Measurements from ENCODE around the gene POMT2.
A peak's percentile ranks its signal among the peaks of the same experiment; 100 is the strongest.
"Not testable (repeated sequence)": the region's sequence is repeated elsewhere in the genome, so short reads cannot be mapped to it uniquely, and the experiment has no call there.

POMT2 gene

DNA sequence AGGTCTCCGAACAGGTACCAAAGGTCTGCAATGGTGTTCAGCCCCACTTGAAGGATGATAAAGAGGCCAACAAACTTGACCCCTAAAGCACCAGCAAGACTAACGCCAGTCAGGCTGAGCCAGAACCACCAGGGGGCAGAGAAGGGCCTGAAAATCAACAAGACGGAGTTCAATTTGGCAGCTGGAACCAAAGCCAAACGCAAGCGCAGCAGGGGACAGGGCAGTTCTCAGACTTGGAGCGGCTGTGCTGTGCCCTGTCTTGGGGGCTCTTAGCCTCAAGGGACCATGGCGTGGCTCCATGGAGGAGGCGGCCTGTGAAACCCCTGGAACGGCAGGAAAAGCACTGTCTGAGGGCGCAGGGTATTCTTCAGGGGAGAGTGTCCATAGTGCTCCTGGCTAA, 19.6 kb downstream of the POMT2 start:
- peak; percentile 40 to 47 for DNase-seq (ENCODE audit: low read depth in 2 of 2)

- DNase-seq (ENCODE audit: low read depth in 2 of 2) = no peak
Measured at GRCh38 chr14:77299771-77300170, 20.9 kb downstream of the POMT2 start.

- DNase-seq (ENCODE audit: low read depth in 2 of 2) = no peak
Measured at GRCh38 chr14:77296906-77297305, 23.8 kb downstream of the POMT2 start.

- no peak for DNase-seq (ENCODE audit: low read depth in 2 of 2)
Measured at GRCh38 chr14:77296155-77296554, 24.5 kb downstream of the POMT2 start.

DNA sequence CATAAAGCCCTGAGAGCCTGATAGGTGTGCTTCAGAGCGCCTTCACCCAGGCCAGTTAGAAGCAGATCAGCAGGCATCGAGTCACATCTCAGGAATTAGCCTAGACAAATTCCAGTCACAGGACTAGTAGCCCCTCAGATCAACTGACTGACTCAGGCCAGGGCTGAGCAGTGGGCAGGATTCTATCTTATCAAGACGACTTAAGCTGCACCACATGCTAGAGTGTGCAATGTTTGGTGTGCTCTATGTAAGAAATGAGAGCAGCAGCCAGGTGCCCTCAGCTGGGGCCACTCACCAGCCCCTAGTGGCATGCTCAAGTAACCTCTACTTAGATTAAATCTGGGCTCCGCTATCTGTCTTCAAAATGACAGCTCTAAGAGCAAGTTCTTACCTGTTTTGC, 30.0 kb downstream of the POMT2 start:
- DNase-seq (ENCODE audit: low read depth in 2 of 2) = no peak

GRCh38 chr14:77286576-77286975, 34.1 kb downstream of the POMT2 start:
- no peak for DNase-seq (ENCODE audit: low read depth in 2 of 2)

GRCh38 chr14:77284466-77284865, 36.2 kb downstream of the POMT2 start:
- DNase-seq (ENCODE audit: low read depth in 2 of 2) = no peak

GRCh38 chr14:77284066-77284465, 36.6 kb downstream of the POMT2 start:
- no peak for DNase-seq (ENCODE audit: low read depth in 2 of 2)

- DNase-seq (ENCODE audit: low read depth in 2 of 2) = no peak
Measured at GRCh38 chr14:77281852-77282410, 38.8 kb downstream of the POMT2 start.

- not testable (repeated sequence) for DNase-seq (ENCODE audit: low read depth in 2 of 2)
Measured at GRCh38 chr14:77280921-77281320, 39.8 kb downstream of the POMT2 start.

- no peak for DNase-seq (ENCODE audit: low read depth in 2 of 2)
Measured at GRCh38 chr14:77279719-77280118, 41.0 kb downstream of the POMT2 start.

DNA sequence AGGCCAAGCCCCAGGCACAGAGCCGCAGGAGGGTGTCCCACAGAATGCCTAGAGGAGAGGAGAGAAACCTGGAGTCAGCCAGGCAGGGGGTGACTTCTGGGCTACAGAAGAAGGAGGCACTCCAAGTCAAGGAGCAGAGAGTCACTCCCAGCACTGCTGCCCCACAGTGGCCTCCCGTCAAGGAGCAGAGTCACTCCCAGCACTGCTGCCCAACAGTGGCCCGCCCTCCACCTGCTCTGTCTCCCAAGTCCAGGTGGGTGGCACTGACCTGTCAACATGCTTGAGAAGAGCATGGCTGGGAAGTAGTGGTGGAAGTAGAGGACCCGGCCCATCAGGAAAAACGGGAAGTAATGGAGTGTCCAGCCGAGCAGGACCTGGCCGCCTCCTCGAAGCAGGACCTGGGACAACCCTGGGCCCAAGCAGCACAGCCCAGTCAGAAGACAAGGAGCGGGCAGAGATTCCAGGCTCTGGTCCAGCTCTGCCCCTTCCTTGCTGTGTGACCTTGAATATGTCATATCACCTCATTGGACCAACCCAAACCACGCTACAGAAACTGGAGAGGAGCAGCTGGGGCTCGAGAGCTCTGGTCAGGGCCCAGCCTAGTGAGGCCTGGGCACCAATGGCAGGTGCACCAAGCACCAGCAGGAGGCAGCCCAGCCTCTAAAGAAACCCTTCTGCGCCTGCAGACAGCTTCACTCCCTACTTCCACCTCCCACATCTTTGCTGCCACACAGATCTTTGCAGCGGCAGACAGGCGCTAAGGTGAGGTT, 42.0 kb downstream of the POMT2 start:
- DNase-seq (ENCODE audit: low read depth in 2 of 2) = no peak

- DNase-seq (ENCODE audit: low read depth in 2 of 2) = no peak
Measured at GRCh38 chr14:77276959-77277358, 43.7 kb downstream of the POMT2 start.

DNA sequence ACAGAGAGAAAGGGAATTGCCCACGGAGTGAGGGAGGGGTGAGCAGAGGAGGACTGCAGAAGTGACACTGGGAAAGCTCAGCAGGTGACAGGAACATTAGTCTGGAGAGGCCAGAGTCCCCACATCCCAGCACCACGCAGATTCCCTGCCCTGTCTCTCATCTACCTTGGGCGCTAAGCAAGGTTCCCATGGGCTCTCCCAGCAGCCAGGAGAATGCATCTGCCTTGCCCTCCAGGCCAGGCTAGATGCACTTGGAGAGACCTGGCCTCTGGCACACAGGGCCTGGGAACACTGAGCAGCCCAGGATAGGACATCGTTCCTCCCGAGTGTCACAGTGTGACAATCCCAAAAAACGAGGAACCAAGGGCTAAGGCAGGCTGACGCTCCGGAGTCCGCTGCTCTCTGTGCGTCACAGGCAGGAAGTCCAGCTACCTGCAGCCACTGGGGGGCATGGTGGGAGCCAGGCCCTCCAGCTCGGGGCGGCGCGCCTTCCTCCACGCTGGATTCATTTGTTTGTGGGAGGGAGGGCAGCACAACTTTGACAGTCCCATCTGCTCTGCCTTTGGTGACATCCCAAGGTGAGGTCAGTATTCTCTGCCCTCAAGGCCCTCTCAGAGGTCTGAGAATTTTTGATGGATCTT, 44.3 kb downstream of the POMT2 start:
- no peak for DNase-seq (ENCODE audit: low read depth in 2 of 2)

GRCh38 chr14:77275601-77276017, 45.1 kb downstream of the POMT2 start:
- DNase-seq (ENCODE audit: low read depth in 2 of 2) = no peak

DNA sequence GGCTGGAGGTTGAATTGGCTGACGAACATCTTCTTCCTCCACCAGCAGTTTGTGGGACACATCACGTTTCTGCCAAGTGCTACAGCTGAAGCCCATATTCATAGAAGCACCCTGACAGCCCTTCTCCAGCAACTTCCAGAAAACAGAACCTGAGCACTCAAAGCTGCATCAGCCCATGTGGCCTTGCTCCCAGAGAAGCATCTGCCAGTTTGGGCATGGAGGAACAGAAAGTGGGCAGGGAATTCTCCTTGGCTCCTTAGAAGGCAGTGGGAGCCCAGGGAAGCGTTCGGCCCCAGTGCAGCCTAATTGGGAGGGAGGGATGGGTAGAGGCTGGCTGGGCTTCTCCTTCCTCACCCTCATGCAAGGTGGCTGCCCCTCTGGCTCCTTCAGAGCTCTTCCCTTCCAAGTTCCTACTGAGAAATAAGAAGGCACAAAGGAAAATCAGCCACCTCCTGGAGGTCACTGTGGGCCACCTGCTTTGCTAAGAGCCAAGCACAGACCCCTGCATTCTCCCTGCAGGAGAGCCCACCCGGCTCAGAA, 45.6 kb downstream of the POMT2 start:
- no peak for DNase-seq (ENCODE audit: low read depth in 2 of 2)

GRCh38 chr14:77273796-77274195, 46.9 kb downstream of the POMT2 start:
- no peak for DNase-seq (ENCODE audit: low read depth in 2 of 2)

DNA sequence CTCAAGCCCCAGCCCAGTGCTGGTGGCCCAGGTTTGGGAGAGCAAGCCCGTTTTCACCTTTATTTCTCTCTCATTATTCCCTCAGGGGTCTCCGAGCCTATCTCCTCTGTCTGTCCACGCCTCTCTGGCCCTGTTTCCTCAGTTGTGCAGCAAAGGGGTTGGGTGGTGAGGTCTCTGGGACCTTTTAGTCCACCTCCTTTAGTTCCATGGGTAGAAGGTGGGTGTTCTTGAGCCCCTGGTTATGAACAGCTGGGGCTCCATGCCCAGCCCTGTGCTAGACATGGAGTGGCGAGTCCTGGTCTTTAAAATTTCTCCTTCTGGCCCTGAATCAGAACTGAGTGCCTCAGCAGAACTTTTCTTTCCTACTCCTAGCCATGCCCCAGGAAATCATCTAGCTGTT, 48.4 kb downstream of the POMT2 start:
- DNase-seq (ENCODE audit: low read depth in 2 of 2) = no peak

DNA sequence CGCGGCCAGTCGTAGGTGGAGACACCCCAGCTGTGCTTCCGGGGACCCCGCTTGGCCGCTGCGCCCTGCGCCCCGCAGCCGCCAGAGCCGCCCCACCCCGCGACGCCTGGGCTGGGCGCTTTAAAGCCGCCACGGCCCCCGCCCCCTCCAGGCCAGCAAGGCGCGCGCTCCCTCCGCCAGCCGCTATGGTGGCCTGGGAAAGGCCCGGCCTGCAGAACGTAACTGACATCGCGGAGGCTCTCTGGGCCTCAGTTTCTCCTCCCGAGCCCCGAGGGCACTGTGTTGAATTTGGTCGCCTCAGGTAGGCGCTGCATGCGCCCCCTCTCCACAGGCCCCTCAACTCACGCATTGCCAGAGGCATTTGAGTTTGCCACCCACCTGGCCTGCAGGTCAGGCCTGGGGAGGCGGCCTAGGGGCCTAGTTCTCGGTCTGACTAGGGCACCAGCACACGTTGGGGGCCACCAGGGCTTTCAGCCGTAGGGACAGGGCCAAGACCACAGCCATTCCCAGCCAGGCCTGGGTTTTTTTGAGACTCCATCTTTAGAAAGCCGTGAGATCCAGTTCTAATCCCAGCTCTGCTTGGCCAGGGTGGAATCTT, 49.5 kb downstream of the POMT2 start, which contains the start of gene NGB:
Gene NGB, minus strand, starts transcription at position 94 of the 598 bp plus-strand sequence. CDS start 269 bp downstream, outside the sequence.
- no peak for DNase-seq (ENCODE audit: low read depth in 2 of 2)

DNA sequence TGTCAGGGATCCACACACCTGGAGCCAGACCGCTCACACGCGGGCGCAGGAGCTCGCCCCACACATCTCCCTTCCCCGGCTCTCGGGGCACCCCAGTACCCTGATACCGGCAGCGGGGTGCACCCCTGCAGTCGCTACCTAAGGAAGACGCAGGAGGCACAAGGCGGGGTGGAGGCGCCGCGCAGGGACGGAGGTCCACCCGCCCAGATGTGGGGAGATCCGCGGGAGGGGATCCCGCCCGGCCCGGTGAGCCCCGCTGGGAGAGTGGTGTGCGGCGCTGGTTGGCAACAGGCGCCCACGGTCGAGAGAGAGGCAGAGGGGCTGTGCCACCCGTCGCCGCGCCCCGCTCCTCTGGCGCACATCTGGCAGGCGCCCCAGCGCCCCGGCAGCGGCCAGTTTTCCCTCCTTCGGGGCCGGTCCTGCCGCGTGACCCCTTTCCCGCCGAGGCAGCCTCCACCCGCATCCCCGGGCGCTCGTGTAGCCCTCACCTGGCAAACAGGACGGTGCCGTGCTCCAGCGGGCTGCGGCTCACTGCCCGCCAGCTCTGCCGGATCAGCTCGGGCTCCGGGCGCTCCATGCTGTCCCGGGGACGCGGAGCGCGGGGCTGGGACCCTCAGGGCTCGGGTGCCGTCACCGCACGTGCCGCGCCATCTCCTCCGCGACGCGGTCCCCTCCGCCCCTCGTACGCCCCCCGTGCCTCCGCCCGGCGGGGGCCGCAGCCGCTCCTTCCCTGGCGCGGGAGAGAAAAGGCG, 50.1 kb downstream of the POMT2 start:
- no peak for DNase-seq (ENCODE audit: low read depth in 2 of 2)

DNA sequence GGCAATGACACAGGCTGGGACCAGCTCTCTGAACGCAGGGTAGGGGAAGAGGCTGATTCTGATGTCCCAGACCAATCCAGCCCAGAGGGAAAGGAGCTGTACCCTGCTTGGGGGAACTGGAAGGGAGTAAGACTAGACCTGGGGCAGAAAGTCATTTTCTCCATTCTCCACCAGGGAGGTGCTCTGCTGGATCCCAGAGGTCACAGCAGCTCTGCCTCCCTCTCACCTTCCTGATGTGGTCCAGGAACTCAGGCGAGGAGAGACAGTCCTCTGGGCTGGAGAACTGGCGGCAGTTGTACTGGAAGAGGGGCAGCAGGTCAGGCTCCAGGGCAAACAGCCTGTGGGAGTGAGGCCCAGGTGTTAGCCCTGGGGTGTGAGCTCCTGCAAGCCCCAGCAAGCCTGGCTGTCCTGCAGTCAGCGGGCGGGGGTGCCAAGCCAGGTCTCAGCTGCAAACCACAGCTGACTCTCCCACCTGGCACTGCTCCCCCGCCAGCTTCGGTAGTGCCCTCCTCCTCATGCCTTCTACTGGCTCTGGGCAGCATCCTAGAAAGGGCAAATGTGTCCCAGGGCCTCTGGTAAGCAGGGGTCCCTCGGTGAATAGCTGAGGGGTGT, 51.6 kb downstream of the POMT2 start:
- no peak for DNase-seq (ENCODE audit: low read depth in 2 of 2)

Data from fibroblast of skin of left quadriceps (primary cell).